Keratinocyte (primary cell): ENCODE data around the gene TRAPPC10. TPM values are rescaled to one million over a fixed set of nuclear protein-coding genes. Genes with fewer than 3 reads are reported as not detected.

Source experiments
- DNase-seq: peaks from one replicate; pipeline ENCODE4 v3.0.0-alpha.2; 2011; ENCODE audit warnings: low read depth, missing footprints, low spot score
- FAIRE-seq: peaks from 2 replicates; lab custom pipeline; 2011; peaks lifted over from hg19 to GRCh38; lab: Jason Lieb, UNC
- H2AFZ ChIP-seq: 2 replicates; pipeline ENCODE4 v1.6.0; 2012; ENCODE audit warnings: low read length, control low read depth, inconsistent platforms; ENCODE audit not compliant: control insufficient read depth
- H3K27ac ChIP-seq: 2 replicates; pipeline ENCODE4 v1.5.1; 2011; ENCODE audit warnings: low read length; ENCODE audit not compliant: control insufficient read depth, insufficient read depth
- H3K27me3 ChIP-seq: 3 replicates; pipeline ENCODE4 v1.6.0; 2011; ENCODE audit warnings: low read length; ENCODE audit not compliant: control insufficient read depth, insufficient read depth; ENCODE audit errors: extremely low read depth
- H3K36me3 ChIP-seq, 2 experiments: 2 replicates in 1 of 2; 3 replicates in 1 of 2; pipeline ENCODE4 v1.5.1; 2011; ENCODE audit warnings: low read length in 2 of 2, mild to moderate bottlenecking in 1 of 2; ENCODE audit not compliant: control insufficient read depth in 2 of 2, insufficient read depth in 2 of 2; ENCODE audit errors: extremely low read depth in 1 of 2
- H3K4me1 ChIP-seq: 3 replicates; pipeline ENCODE4 v1.5.1; 2011; ENCODE audit warnings: low read length; ENCODE audit not compliant: control insufficient read depth, insufficient read depth; ENCODE audit errors: extremely low read depth
- H3K4me2 ChIP-seq: 3 replicates; pipeline ENCODE4 v1.6.0; 2011; ENCODE audit warnings: low read depth, low read length; ENCODE audit not compliant: control insufficient read depth, insufficient read depth; ENCODE audit errors: extremely low read depth
- H3K4me3 ChIP-seq, 3 experiments: fragments of 200-600 bp in 1 of 3; sonication (generic) in 1 of 3; 2 replicates in 2 of 3; 3 replicates in 1 of 3; pipeline ENCODE4 v1.5.1; 2011 to 2016; ENCODE audit warnings: low read length in 3 of 3, mild to moderate bottlenecking in 3 of 3, control low read depth in 2 of 3, inconsistent platforms in 1 of 3, low read depth in 1 of 3, mixed read lengths in 1 of 3, mixed run types in 1 of 3, moderate library complexity in 1 of 3; ENCODE audit not compliant: control insufficient read depth in 2 of 3, insufficient read depth in 2 of 3; ENCODE audit errors: extremely low read depth in 1 of 3
- H3K79me2 ChIP-seq: 2 replicates; pipeline ENCODE4 v1.6.0; 2012; ENCODE audit warnings: low read length; ENCODE audit not compliant: control insufficient read depth, insufficient read depth
- H3K9ac ChIP-seq: 3 replicates; pipeline ENCODE4 v1.6.0; 2011; ENCODE audit warnings: low read length; ENCODE audit not compliant: control insufficient read depth, insufficient read depth; ENCODE audit errors: extremely low read depth
- H3K9me1 ChIP-seq: 3 replicates; pipeline ENCODE4 v1.6.0; 2011; ENCODE audit warnings: low read length; ENCODE audit not compliant: control insufficient read depth, insufficient read depth; ENCODE audit errors: extremely low read depth
- H3K9me3 ChIP-seq: 2 replicates; pipeline ENCODE4 v1.5.1; 2012; ENCODE audit warnings: low read depth, low read length; ENCODE audit not compliant: control insufficient read depth
- H4K20me1 ChIP-seq: 3 replicates; pipeline ENCODE4 v1.6.0; 2011; ENCODE audit warnings: low read length; ENCODE audit not compliant: control insufficient read depth, insufficient read depth; ENCODE audit errors: extremely low read depth
- EZH2 ChIP-seq: IDR thresholded peaks from one replicate; pipeline ENCODE4 v1.6.1; 2012; ENCODE audit warnings: inconsistent platforms, mild to moderate bottlenecking, low read length, moderate library complexity
- dilution Hi-C: fragments of 300-500 bp; cut with MboI; formaldehyde crosslinking; loops from one replicate; pipeline ENCODE4 v1.7.0; 2020; ENCODE audit warnings: low sequenced_read_pairs; ENCODE audit not compliant: extremely low pct_ligation_motif_present
- polyA plus RNA-seq, 5 experiments: library from polyadenylated mRNA; depleted of rRNA in 3 of 5; stranded (reverse) in 3 of 5; stranded (forward) in 1 of 5; unstranded in 1 of 5; fragments of >200 nt; gene quantifications; 1 replicate in 1 of 5; 2 replicates in 3 of 5; 3 replicates in 1 of 5; pipeline versions ENCODE4 v1.2.1 to v1.2.3, GENCODE V29; 2011 to 2012; ENCODE audit warnings: missing spikeins in 2 of 5, low read depth in 1 of 5, low replicate concordance in 1 of 5
- TF ChIP-seq, protein P1 (sequence below), 3 experiments: IDR thresholded peaks in 1 of 3; conservative IDR thresholded peaks in 1 of 3; optimal IDR thresholded peaks in 1 of 3; 2 replicates in 2 of 3; 3 replicates in 1 of 3; pipeline versions ENCODE3 to v1.5.1; 2011; ENCODE audit warnings: low read length in 3 of 3, mild to moderate bottlenecking in 3 of 3, moderate library complexity in 2 of 3, control low read depth in 1 of 3, inconsistent platforms in 1 of 3; ENCODE audit not compliant: insufficient read depth in 2 of 3; ENCODE audit errors: extremely low read depth in 1 of 3

Gene TRAPPC10
- polyA plus RNA-seq, 1 donor (not counting 4 experiments of a cell fraction or from before 2014, with no cell fraction given) = 21.6 TPM

DNA sequence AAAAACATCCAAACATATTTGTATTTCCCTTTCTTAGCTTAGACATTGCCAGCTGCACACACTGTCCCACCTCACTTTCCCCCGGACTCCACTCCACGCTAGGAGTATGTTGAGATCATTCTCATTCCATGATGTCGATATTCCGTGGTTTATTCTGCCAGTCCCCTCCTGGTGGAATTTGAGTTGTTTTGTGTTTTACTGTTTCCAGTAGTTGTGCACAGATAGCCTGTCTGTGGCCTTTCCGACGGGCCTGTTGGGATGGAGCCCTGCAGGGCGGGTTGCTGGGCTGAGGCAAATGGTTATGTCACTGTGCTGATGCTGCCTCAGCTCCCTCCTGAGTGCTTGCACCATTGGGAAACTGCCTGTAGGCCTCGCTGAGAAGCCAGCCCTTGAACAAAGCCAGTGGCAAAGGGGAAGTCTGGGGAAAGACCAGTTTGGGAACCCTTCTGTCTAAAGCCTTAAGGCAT is 12.8 kb downstream of the TRAPPC10 start:
- H3K4me1 ChIP-seq = peaks cover 20% of the 10 kb centered on the region
- TF ChIP-seq, protein P1, sequence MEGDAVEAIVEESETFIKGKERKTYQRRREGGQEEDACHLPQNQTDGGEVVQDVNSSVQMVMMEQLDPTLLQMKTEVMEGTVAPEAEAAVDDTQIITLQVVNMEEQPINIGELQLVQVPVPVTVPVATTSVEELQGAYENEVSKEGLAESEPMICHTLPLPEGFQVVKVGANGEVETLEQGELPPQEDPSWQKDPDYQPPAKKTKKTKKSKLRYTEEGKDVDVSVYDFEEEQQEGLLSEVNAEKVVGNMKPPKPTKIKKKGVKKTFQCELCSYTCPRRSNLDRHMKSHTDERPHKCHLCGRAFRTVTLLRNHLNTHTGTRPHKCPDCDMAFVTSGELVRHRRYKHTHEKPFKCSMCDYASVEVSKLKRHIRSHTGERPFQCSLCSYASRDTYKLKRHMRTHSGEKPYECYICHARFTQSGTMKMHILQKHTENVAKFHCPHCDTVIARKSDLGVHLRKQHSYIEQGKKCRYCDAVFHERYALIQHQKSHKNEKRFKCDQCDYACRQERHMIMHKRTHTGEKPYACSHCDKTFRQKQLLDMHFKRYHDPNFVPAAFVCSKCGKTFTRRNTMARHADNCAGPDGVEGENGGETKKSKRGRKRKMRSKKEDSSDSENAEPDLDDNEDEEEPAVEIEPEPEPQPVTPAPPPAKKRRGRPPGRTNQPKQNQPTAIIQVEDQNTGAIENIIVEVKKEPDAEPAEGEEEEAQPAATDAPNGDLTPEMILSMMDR (optimal IDR thresholded peaks at IDR 0.05 in 1 of 3, IDR thresholded peaks at IDR 0.05 in 1 of 3, conservative IDR thresholded peaks at IDR 0.05 in 1 of 3; ENCODE audit: extremely low read depth in 1 of 3, insufficient read depth in 2 of 3, low read length in 3 of 3) = peak in 1 of 3 experiments; percentile 14
- TF ChIP-seq EZH2 = no peak
- H3K4me2 ChIP-seq = peak overlapping the region; percentile 40
- no peaks in the 10 kb centered on the region for H3K36me3 ChIP-seq
- H3K27me3 ChIP-seq = no peaks in the 10 kb centered on the region
- no peak overlapping the region for H3K9ac ChIP-seq
- H3K79me2 ChIP-seq = peaks cover 90% of the 10 kb centered on the region
- FAIRE-seq (no peak), DNase-seq (no peak)
- H4K20me1 ChIP-seq = peaks cover 22% of the 10 kb centered on the region
- no peak overlapping the region for H3K4me3 ChIP-seq
- peaks cover 8% of the 10 kb centered on the region for H3K9me1 ChIP-seq
- H3K27ac ChIP-seq = peak overlapping the region; percentile 2
- no peak overlapping the region for H2AFZ ChIP-seq
- dilution Hi-C loops = no loop called here
- no peaks in the 10 kb centered on the region for H3K9me3 ChIP-seq

DNA sequence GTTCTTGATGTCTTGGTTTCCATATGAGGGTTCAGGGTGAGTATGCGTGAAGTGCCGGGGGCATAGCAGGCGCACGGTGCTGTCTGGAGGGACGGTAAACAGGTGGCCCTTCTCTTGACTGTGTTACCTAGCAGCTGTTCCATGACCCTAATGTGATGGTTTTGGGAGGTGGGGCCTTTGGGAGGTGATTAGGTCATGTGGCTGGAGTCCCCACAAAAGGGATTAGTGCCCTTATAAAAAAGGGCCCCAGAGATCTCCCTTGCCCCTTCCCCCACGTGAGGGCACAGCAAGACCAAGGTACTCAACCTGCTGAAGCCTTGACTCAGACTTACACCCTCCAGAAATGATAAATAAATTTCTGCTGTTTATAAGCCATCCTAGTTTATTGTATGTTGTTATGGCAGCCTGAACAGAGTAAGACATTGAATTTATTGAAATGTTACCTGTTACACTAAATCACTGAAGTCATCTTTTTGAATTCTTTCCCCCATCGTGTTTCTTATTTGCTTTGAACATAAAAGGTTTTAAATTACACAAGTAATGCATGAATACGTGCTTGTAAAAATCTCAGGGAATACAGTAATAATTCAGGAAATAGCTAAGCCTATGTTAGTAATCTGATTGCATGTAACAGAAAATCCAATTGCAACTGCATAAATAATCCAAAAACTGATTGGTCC is 15.6 kb downstream of the TRAPPC10 start:
- Histone ChIP-seq H3K27ac (no peak overlapping the region), H3K4me2 (no peak overlapping the region), H3K9me3 (no peaks in the 10 kb centered on the region), H3K9me1 (peaks cover 8% of the 10 kb centered on the region), H3K9ac (no peak overlapping the region), H3K79me2 (peaks cover 85% of the 10 kb centered on the region), H4K20me1 (peaks cover 29% of the 10 kb centered on the region), H3K4me1 (peaks cover 20% of the 10 kb centered on the region), H2AFZ (no peak overlapping the region), H3K4me3 (no peak overlapping the region), H3K36me3 (peaks cover 0 to 4% of the 10 kb centered on the region in 2 experiments), H3K27me3 (no peaks in the 10 kb centered on the region)
- dilution Hi-C loops = no loop called here
- FAIRE-seq = no peak
- DNase-seq = no peak
- TF ChIP-seq, protein P1 (optimal IDR thresholded peaks at IDR 0.05 in 1 of 3, IDR thresholded peaks at IDR 0.05 in 1 of 3, conservative IDR thresholded peaks at IDR 0.05 in 1 of 3; ENCODE audit: extremely low read depth in 1 of 3, insufficient read depth in 2 of 3, low read length in 3 of 3) = no peak
- no peak for TF ChIP-seq EZH2
